Fibroblast of the aortic adventitia (primary cell): Measurements from ENCODE around the gene ABHD8. TPM values are rescaled to one million over a fixed set of nuclear protein-coding genes. Genes with fewer than 3 reads are reported as not detected.
"Not testable (repeated sequence)": the region's sequence is repeated elsewhere in the genome, so short reads cannot be mapped to it uniquely, and the experiment has no call there.

Source experiments
- DNase-seq: peaks from one replicate; pipeline ENCODE4 v3.0.0-alpha.2; 2010; ENCODE audit warnings: low read depth
- H3K4me3 ChIP-seq: 2 replicates; pipeline ENCODE4 v1.5.1; 2011; ENCODE audit warnings: low read depth, mild to moderate bottlenecking, control low read depth, low read length, moderate library complexity
- CTCF ChIP-seq: IDR thresholded peaks from 2 replicates; pipeline ENCODE4 v1.5.1; 2011; ENCODE audit warnings: mild to moderate bottlenecking, low read length, control low read depth, inconsistent platforms; ENCODE audit not compliant: insufficient read depth
- total RNA-seq: library from RNA; depleted of rRNA; stranded (reverse); fragments of >200 nt; gene quantifications from 2 replicates; pipeline ENCODE4 v1.2.3, GENCODE V29; 2012; ENCODE audit warnings: low replicate concordance

ABHD8 gene
- total RNA-seq, 1 donor: 12.5 TPM

DNA sequence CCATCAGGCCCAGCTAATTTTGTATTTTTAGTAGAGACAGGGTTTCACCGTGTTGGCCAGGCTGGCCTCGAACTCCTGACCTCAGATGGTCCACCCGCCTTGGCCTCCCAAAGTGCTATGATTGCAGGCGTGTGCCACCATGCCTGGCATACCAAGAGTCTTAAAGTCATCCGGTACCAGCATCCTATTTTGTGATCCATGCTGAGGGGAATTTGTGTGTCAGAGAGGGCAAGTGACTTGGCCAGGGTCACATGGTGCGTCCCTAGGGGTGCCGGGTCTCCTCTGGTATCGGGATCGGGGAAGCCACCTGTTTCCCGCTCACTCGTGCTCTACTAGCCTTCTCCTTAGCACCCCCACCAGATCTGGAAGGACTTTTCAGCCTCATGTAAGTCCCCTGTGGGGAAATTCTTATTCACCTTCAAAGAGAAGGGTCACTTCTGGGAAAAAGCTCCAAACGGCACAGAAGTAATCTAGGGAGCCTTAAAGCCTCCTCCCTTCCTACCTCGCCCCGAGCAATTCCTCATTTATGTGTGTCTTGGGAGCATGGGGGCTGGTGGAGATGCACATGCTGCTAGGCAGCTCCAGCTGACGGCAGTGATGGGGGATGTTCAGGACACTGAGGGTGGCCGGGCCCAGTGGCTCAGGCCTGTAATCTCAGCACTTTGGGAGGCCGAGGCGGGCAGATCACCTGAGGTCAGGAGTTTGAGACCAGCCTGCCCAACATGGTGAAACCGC, 27.6 kb downstream of the ABHD8 start:
- no peak for DNase-seq
- no peak overlapping the region for H3K4me3 ChIP-seq
- TF ChIP-seq CTCF: no peak

DNA sequence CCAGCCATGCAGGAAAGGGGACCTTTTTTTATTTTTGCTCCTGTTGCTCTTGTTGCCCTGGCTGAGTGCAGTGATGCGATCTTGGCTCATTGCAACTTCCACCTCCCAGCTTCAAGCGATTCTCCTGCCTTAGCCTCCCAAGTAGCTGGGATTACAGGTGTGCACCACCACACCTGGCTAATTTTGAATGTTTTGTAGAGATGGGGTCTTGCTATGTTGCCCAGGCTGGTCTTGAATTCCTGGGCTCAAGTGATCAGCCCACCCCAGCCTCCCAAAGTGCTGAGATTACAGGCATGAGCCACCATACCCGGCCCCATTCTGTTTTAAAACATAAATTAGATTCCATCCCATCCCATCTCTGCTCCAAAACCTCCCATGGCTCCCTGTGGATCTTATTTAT, 28.3 kb downstream of the ABHD8 start:
- not testable (repeated sequence) for DNase-seq, H3K4me3 ChIP-seq

DNA sequence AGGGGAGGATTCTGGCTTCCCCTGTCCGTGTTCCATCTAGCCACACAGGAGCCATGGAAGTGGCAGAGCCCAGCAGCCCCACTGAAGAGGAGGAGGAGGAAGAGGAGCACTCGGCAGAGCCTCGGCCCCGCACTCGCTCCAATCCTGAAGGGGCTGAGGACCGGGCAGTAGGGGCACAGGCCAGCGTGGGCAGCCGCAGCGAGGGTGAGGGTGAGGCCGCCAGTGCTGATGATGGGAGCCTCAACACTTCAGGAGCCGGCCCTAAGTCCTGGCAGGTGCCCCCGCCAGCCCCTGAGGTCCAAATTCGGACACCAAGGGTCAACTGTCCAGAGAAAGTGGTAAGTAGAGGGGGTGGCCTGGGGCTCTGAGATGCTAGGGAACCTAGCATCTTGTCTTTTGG, 34.5 kb downstream of the ABHD8 start:
- H3K4me3 ChIP-seq: no peak overlapping the region
- no peak for DNase-seq
- no peak for TF ChIP-seq CTCF

GRCh38 chr19:17266975-17267788, 36.0 kb downstream of the ABHD8 start, which contains the start of gene BABAM1:
Gene BABAM1 (plus strand): TSS chr19:17267443. CDS start chr19:17268807, 1,364 bp downstream.
- peak; percentile 100 for DNase-seq
- H3K4me3 ChIP-seq: peak within 1 kb of the TSS; percentile 98
- TF ChIP-seq CTCF: no peak

- DNase-seq: no peak
- H3K4me3 ChIP-seq: no peak overlapping the region
- no peak for TF ChIP-seq CTCF
Measured at GRCh38 chr19:17266589-17266974, 36.6 kb downstream of the ABHD8 start.

GRCh38 chr19:17266026-17266425, 37.2 kb downstream of the ABHD8 start:
- DNase-seq: no peak
- TF ChIP-seq CTCF: no peak

DNA sequence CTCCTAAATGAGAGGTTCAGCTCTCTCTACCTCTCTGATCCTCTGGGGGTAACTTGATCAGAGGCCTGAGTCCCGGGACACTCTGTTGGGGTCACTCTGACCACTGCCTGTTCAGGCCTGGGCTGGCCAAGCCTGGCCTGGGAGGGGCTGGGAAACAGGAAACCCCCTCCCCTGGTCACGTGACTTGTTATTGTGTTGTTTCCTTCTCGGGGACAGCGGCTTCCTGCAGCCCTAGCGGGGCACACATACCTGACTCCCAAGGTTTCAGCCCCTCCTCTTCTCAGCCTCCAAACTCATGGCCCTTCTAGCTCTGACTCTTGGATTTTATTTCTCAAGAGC, 38.6 kb downstream of the ABHD8 start, which contains the start of gene USHBP1:
Gene USHBP1 (minus strand): TSS at position 105 of the 339 bp plus-strand sequence. CDS start 446 bp downstream, outside the sequence.
- DNase-seq: no peak
- no peak within 1 kb of the TSS for H3K4me3 ChIP-seq
- TF ChIP-seq CTCF: no peak

More at GRCh38 chr19:17266026-17266425, 37.2 kb downstream of the ABHD8 start:
- H3K4me3 ChIP-seq: no peak overlapping the region
